HEK293 (cell line): Measurements from ENCODE around the gene RRBP1.

Experiments
- CTCF ChIA-PET: fragments of 350-600 bp; formaldehyde crosslinking; extraction: SDS; loops from one replicate; lab custom pipeline; 2021; ENCODE audit warnings: antibody characterized with exemption; lab: Yijun Ruan, JAX
- POLR2A ChIA-PET: fragments of 300-600 bp; formaldehyde crosslinking; extraction: SDS; loops from one replicate; lab custom pipeline; 2020; ENCODE audit warnings: antibody characterized with exemption, inconsistent platforms; lab: Yijun Ruan, JAX
- H3K27ac ChIP-seq: fragments of 200-500 bp; sonication (Bioruptor generic); 2 replicates; pipeline ENCODE4 v1.5.1; 2014; ENCODE audit warnings: low read depth, low read length, control low read depth, inconsistent platforms; ENCODE audit errors: extremely low read depth
- H3K36me3 ChIP-seq, 2 experiments: fragments of 200-500 bp in 1 of 2; sonication (Bioruptor generic) in 1 of 2; 1 replicate in 1 of 2; 2 replicates in 1 of 2; pipeline ENCODE4 v1.5.1; 2014 to 2017; ENCODE audit warnings: inconsistent platforms in 2 of 2, low read length in 2 of 2; ENCODE audit not compliant: control insufficient read depth in 2 of 2, insufficient read depth in 1 of 2
- H3K4me1 ChIP-seq: fragments of 200-500 bp; sonication (Bioruptor generic); 2 replicates; pipeline ENCODE4 v1.5.1; 2014; ENCODE audit warnings: mild to moderate bottlenecking, low read length, inconsistent platforms; ENCODE audit not compliant: control insufficient read depth, insufficient read depth
- H3K4me3 ChIP-seq: 2 replicates; pipeline ENCODE4 v1.5.1; 2011; ENCODE audit warnings: low read depth, mild to moderate bottlenecking, control low read depth, low read length, moderate library complexity
- H3K9me3 ChIP-seq: fragments of 200-500 bp; sonication (Bioruptor generic); 2 replicates; pipeline ENCODE4 v1.5.1; 2014; ENCODE audit warnings: low read depth, low read length, inconsistent platforms; ENCODE audit not compliant: control insufficient read depth, insufficient read depth
- EGR2 ChIP-seq: fragments of 450-650 bp; formaldehyde crosslinking; IDR thresholded peaks from 2 replicates; pipeline ENCODE4 v1.5.1; 2016; ENCODE audit warnings: low read depth, missing biosample characterization, missing genetic modification characterization
- GLIS1 ChIP-seq: fragments of 450-650 bp; formaldehyde crosslinking; IDR thresholded peaks from 2 replicates; pipeline ENCODE4 v1.5.1; 2016; ENCODE audit warnings: missing biosample characterization, missing genetic modification characterization
- GLIS2 ChIP-seq: fragments of 450-650 bp; formaldehyde crosslinking; IDR thresholded peaks from 2 replicates; pipeline ENCODE4 v1.5.1; 2016; ENCODE audit warnings: missing biosample characterization, missing genetic modification characterization
- HOXD13 ChIP-seq: sonication (generic); formaldehyde crosslinking; IDR thresholded peaks from 2 replicates; pipeline ENCODE4 v1.8.0; 2022; ENCODE audit warnings: missing genetic modification reagents, borderline replicate concordance
- KLF10 ChIP-seq: fragments of 450-650 bp; IDR thresholded peaks from 2 replicates; pipeline ENCODE4 v1.5.1; 2018; ENCODE audit warnings: missing biosample characterization, mild to moderate bottlenecking, missing genetic modification characterization
- KLF8 ChIP-seq: fragments of 450-650 bp; formaldehyde crosslinking; IDR thresholded peaks from 2 replicates; pipeline ENCODE4 v1.5.1; 2016; ENCODE audit warnings: missing biosample characterization, missing genetic modification characterization
- OVOL3 ChIP-seq: fragments of 450-650 bp; formaldehyde crosslinking; IDR thresholded peaks from 2 replicates; pipeline ENCODE4 v1.5.1; 2016; ENCODE audit warnings: missing biosample characterization, missing genetic modification characterization
- SP2 ChIP-seq: fragments of 450-650 bp; formaldehyde crosslinking; IDR thresholded peaks from 2 replicates; pipeline ENCODE4 v1.5.1; 2016; ENCODE audit warnings: missing biosample characterization, missing genetic modification characterization
- ZBTB1 ChIP-seq: fragments of 450-650 bp; formaldehyde crosslinking; IDR thresholded peaks from 2 replicates; pipeline ENCODE4 v1.5.1; 2016; ENCODE audit warnings: missing biosample characterization, missing genetic modification characterization
- ZBTB7A ChIP-seq: fragments of 450-650 bp; formaldehyde crosslinking; IDR thresholded peaks from 2 replicates; pipeline ENCODE4 v1.5.1; 2016; ENCODE audit warnings: low read depth, missing biosample characterization, missing genetic modification characterization
- ZFHX2 ChIP-seq: fragments of 450-650 bp; formaldehyde crosslinking; conservative IDR thresholded peaks from 2 replicates; pipeline ENCODE4 v1.5.1; 2016; ENCODE audit warnings: missing biosample characterization, missing genetic modification characterization
- ZFP37 ChIP-seq: fragments of 450-650 bp; formaldehyde crosslinking; IDR thresholded peaks from 2 replicates; pipeline ENCODE4 v1.5.1; 2016; ENCODE audit warnings: missing biosample characterization, missing genetic modification characterization
- ZNF202 ChIP-seq: fragments of 450-650 bp; formaldehyde crosslinking; IDR thresholded peaks from 2 replicates; pipeline ENCODE4 v1.5.1; 2016; ENCODE audit warnings: missing biosample characterization, missing genetic modification characterization, borderline replicate concordance
- ZNF248 ChIP-seq: fragments of 450-650 bp; formaldehyde crosslinking; IDR thresholded peaks from 2 replicates; pipeline ENCODE4 v1.5.1; 2017; ENCODE audit warnings: missing biosample characterization, missing genetic modification characterization
- ZNF366 ChIP-seq: fragments of 450-650 bp; formaldehyde crosslinking; conservative IDR thresholded peaks from 2 replicates; pipeline ENCODE4 v1.5.1; 2016; ENCODE audit warnings: missing biosample characterization, missing genetic modification characterization
- ZNF426 ChIP-seq: fragments of 450-650 bp; formaldehyde crosslinking; IDR thresholded peaks from 2 replicates; pipeline ENCODE4 v1.5.1; 2017; ENCODE audit warnings: missing biosample characterization, missing genetic modification characterization, mild to moderate bottlenecking, inconsistent platforms, moderate library complexity
- ZNF626 ChIP-seq: fragments of 450-650 bp; sonication (Bioruptor Pico); formaldehyde crosslinking; IDR thresholded peaks from 2 replicates; pipeline ENCODE4 v1.5.1; 2018; ENCODE audit warnings: missing biosample characterization, missing genetic modification characterization, inconsistent platforms
- ZNF658 ChIP-seq: fragments of 450-650 bp; formaldehyde crosslinking; IDR thresholded peaks from 2 replicates; pipeline ENCODE4; 2016; ENCODE audit warnings: missing biosample characterization, missing genetic modification characterization
- ZNF670 ChIP-seq: fragments of 450-650 bp; formaldehyde crosslinking; IDR thresholded peaks from 2 replicates; pipeline ENCODE4 v1.5.1; 2016; ENCODE audit warnings: missing biosample characterization, missing genetic modification characterization, low read depth
- ZNF677 ChIP-seq: fragments of 450-650 bp; IDR thresholded peaks from 2 replicates; pipeline ENCODE4 v1.5.0; 2018; ENCODE audit warnings: missing biosample characterization, mild to moderate bottlenecking, missing genetic modification characterization, moderate library complexity
- ZNF707 ChIP-seq: fragments of 450-650 bp; formaldehyde crosslinking; IDR thresholded peaks from 2 replicates; pipeline ENCODE4 v1.5.1; 2016; ENCODE audit warnings: missing biosample characterization, missing genetic modification characterization
- ZNF843 ChIP-seq: fragments of 450-650 bp; formaldehyde crosslinking; IDR thresholded peaks from 2 replicates; pipeline ENCODE4 v1.5.1; 2016; ENCODE audit warnings: missing biosample characterization, missing genetic modification characterization
- TF ChIP-seq, protein P1 (sequence below): fragments of 450-650 bp; formaldehyde crosslinking; IDR thresholded peaks from 2 replicates; pipeline ENCODE4 v1.5.1; 2016; ENCODE audit warnings: missing biosample characterization, missing genetic modification characterization
- TF ChIP-seq, protein P2 (sequence below): fragments of 450-650 bp; formaldehyde crosslinking; IDR thresholded peaks from 2 replicates; pipeline ENCODE4 v1.5.1; 2017; ENCODE audit warnings: missing biosample characterization, missing genetic modification characterization
- TF ChIP-seq, protein P3 (sequence below): fragments of 450-650 bp; formaldehyde crosslinking; IDR thresholded peaks from 2 replicates; pipeline ENCODE4 v1.5.1; 2016; ENCODE audit warnings: missing biosample characterization, missing genetic modification characterization, borderline replicate concordance
- TF ChIP-seq, protein P4 (sequence below): fragments of 450-650 bp; formaldehyde crosslinking; IDR thresholded peaks from 2 replicates; pipeline ENCODE4 v1.5.1; 2016; ENCODE audit warnings: missing biosample characterization, missing genetic modification characterization
- TF ChIP-seq, protein P5 (sequence below): fragments of 450-650 bp; formaldehyde crosslinking; IDR thresholded peaks from 2 replicates; pipeline ENCODE4 v1.5.1; 2017; ENCODE audit warnings: missing biosample characterization, missing genetic modification characterization

Gene RRBP1

DNA sequence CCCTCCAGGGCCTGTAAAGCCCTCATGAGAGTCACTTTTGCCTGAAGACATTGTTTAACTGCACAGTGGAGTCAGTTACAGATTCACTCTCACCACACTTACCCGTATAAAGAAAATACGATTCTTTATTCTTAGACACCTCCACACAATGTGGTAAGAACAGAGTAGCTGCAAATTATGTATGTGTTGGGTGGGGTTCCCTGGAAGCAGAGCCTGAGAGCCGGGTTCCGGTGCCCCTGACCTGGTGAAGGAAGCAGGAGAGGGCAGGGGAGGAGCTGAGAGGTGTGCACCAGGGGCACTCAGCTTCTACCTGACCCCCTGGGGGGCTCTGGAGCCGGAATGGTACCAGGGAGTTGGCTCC, 29.2 kb upstream of the RRBP1 start:
- H3K4me1 ChIP-seq, result no peaks in the 10 kb centered on the region
- TF ChIP-seq ZNF426, result no peak
- TF ChIP-seq, protein P1, sequence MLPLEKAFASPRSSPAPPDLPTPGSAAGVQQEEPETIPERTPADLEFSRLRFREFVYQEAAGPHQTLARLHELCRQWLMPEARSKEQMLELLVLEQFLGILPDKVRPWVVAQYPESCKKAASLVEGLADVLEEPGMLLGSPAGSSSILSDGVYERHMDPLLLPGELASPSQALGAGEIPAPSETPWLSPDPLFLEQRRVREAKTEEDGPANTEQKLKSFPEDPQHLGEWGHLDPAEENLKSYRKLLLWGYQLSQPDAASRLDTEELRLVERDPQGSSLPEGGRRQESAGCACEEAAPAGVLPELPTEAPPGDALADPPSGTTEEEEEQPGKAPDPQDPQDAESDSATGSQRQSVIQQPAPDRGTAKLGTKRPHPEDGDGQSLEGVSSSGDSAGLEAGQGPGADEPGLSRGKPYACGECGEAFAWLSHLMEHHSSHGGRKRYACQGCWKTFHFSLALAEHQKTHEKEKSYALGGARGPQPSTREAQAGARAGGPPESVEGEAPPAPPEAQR (tag by site-specific recombination), result no peak
- TF ChIP-seq ZNF843 (tag by site-specific recombination), result no peak
- no peak for TF ChIP-seq ZBTB7A (tag by site-specific recombination)
- no peak for TF ChIP-seq ZNF707 (tag by site-specific recombination)
- TF ChIP-seq OVOL3, result no peak
- no peak for TF ChIP-seq ZBTB1 (tag by site-specific recombination)
- no peaks in the 10 kb centered on the region for H3K9me3 ChIP-seq
- CTCF ChIA-PET, result no interaction called here
- POLR2A ChIA-PET, result no interaction called here
- H3K27ac ChIP-seq, result no peak overlapping the region
- no peak overlapping the region for H3K4me3 ChIP-seq
- no peaks in the 10 kb centered on the region for H3K36me3 ChIP-seq

DNA sequence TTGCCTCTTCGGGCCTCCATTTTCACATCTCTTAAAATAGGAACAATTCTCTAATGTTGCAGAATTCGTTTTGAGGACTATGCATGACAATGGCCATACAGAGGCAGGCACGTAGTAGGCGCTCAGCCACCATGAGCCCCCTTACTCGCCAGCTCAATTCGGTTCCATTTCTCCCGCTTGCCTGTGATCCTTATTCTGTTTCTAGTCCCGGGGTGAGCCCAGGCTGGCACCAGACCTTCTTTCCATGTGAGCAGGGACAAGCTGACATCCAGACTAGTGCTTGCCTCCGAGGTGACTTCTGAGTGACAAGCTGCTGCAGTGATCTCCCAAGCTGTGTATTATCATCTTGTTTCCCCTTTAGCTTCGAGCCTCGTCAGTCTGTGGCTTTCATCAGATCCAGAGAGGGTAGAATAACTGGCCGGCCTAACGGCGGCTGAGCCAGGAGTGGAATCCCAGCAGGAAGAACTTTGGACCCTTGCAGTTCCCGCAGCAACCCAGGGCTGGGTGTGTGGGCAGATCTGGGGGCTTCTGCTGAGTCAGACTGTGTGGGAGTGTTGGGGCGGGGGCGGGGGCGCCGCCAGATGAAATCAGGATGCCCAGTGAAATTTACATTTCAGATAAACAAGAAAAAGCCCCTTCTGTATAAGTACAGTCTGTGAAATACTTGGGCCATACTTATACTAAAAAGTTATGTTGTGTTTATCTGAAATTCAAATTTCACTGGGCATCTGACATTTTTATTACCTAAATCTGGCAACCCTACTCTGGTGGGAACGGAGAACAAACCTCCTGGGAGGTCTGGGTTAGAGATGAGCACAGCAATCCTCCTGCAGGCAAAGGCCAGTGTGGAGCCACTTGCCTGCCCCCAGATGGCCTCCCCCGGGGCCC, 28.6 kb upstream of the RRBP1 start:
- no peaks in the 10 kb centered on the region for H3K36me3 ChIP-seq
- H3K9me3 ChIP-seq, result no peaks in the 10 kb centered on the region
- no peak overlapping the region for H3K27ac ChIP-seq
- ChIA-PET POLR2A (interaction anchor here (1.0 kb wide), 1 partner anchor 28 kb away, joined by 3 read pairs; no protein-coding TSS in a partner anchor), CTCF (no interaction called here)
- no peaks in the 10 kb centered on the region for H3K4me1 ChIP-seq
- no peak overlapping the region for H3K4me3 ChIP-seq
- no peak for TF ChIP-seq ZFP37 (tag by site-specific recombination)
- TF ChIP-seq, protein P2, sequence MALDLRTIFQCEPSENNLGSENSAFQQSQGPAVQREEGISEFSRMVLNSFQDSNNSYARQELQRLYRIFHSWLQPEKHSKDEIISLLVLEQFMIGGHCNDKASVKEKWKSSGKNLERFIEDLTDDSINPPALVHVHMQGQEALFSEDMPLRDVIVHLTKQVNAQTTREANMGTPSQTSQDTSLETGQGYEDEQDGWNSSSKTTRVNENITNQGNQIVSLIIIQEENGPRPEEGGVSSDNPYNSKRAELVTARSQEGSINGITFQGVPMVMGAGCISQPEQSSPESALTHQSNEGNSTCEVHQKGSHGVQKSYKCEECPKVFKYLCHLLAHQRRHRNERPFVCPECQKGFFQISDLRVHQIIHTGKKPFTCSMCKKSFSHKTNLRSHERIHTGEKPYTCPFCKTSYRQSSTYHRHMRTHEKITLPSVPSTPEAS (tag by site-specific recombination), result no peak
- TF ChIP-seq ZNF658 (tag by site-specific recombination), result no peak
- no peak for TF ChIP-seq KLF10 (tag by site-specific recombination)
- TF ChIP-seq SP2 (tag by site-specific recombination), result no peak
- TF ChIP-seq ZNF677 (tag by site-specific recombination), result no peak
- no peak for TF ChIP-seq ZNF366 (tag by site-specific recombination)
- no peak for TF ChIP-seq ZNF626 (tag by site-specific recombination)
- TF ChIP-seq, protein P3, sequence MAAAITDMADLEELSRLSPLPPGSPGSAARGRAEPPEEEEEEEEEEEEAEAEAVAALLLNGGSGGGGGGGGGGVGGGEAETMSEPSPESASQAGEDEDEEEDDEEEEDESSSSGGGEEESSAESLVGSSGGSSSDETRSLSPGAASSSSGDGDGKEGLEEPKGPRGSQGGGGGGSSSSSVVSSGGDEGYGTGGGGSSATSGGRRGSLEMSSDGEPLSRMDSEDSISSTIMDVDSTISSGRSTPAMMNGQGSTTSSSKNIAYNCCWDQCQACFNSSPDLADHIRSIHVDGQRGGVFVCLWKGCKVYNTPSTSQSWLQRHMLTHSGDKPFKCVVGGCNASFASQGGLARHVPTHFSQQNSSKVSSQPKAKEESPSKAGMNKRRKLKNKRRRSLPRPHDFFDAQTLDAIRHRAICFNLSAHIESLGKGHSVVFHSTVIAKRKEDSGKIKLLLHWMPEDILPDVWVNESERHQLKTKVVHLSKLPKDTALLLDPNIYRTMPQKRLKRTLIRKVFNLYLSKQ (tag by site-specific recombination), result no peak
- TF ChIP-seq ZFHX2 (tag by site-specific recombination), result peak; percentile 90
- no peak for TF ChIP-seq ZNF670
- TF ChIP-seq ZNF248 (tag by site-specific recombination), result no peak
- TF ChIP-seq, protein P4, sequence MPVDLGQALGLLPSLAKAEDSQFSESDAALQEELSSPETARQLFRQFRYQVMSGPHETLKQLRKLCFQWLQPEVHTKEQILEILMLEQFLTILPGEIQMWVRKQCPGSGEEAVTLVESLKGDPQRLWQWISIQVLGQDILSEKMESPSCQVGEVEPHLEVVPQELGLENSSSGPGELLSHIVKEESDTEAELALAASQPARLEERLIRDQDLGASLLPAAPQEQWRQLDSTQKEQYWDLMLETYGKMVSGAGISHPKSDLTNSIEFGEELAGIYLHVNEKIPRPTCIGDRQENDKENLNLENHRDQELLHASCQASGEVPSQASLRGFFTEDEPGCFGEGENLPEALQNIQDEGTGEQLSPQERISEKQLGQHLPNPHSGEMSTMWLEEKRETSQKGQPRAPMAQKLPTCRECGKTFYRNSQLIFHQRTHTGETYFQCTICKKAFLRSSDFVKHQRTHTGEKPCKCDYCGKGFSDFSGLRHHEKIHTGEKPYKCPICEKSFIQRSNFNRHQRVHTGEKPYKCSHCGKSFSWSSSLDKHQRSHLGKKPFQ, result no peak
- no peak for TF ChIP-seq GLIS2
- TF ChIP-seq ZNF202, result no peak
- no peak for TF ChIP-seq KLF8 (tag by site-specific recombination)
- TF ChIP-seq EGR2 (tag by site-specific recombination), result peak; percentile 80
- TF ChIP-seq HOXD13 (CRISPR knock-in tag), result no peak
- peak; percentile 91 for TF ChIP-seq GLIS1 (tag by site-specific recombination)
- TF ChIP-seq, protein P5, sequence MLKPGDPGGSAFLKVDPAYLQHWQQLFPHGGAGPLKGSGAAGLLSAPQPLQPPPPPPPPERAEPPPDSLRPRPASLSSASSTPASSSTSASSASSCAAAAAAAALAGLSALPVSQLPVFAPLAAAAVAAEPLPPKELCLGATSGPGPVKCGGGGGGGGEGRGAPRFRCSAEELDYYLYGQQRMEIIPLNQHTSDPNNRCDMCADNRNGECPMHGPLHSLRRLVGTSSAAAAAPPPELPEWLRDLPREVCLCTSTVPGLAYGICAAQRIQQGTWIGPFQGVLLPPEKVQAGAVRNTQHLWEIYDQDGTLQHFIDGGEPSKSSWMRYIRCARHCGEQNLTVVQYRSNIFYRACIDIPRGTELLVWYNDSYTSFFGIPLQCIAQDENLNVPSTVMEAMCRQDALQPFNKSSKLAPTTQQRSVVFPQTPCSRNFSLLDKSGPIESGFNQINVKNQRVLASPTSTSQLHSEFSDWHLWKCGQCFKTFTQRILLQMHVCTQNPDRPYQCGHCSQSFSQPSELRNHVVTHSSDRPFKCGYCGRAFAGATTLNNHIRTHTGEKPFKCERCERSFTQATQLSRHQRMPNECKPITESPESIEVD (tag by site-specific recombination), result 0 out of 2 replicates have a peak, but pooled peaks have one; percentile 7
